ENCODE data around the gene KCNQ4. TPM values are rescaled to one million over a fixed set of nuclear protein-coding genes. Genes with fewer than 3 reads are reported as not detected.
A peak's percentile ranks its signal among the peaks of the same experiment; 100 is the strongest.

Gene KCNQ4
- total RNA-seq (1.3 and 3.7 TPM in 2 replicates), polyA plus RNA-seq (0.13 and 1.0 TPM in 2 replicates)

DNA sequence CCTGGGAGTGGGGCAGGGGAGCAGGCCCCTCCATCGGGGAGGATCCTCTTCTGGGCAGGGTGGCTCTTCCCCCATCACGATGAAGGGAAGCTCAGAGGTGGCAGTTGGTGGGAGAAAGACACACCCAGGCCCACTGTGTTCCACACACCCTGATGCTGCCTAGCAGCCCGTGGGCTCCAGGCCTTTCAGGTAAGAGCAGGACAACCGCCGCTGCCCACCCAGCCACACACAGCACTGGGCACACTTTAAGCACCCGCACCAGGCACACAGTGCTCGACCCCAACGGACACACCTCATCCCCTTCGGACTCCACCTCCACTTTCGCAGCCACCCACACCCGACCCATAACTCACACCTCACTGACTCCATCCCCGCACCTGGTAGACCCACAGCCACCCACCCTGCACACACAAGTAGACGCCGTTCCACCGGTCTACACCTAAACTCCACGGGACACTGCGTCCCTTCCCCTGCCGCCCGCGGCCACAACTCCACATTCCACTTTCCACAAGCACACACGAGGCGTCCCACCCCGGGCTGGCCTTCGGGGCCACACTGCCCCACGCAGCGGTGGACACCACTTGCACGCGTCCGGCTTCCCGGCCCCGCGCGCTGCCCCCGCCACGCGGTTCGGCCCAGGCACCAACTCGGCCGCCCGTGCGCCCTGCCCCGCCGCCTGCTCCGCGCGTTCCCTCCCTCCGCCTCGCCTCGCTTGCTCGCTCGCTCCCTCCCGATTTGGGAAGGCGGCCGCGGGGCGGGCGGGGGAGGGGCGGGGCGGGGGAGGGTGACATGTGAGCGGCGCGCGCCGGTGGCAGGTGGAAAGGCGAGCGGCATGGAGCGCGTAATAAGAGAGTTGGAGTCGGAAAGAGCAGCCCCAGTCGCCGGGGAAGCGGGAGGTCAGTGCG, at the start of gene KCNQ4:
Gene KCNQ4, plus strand, starts transcription at position 787 of the 905 bp plus-strand sequence. CDS start 307 bp downstream, outside the sequence.
- peaks cover 11% of the 10 kb centered on the region for H3K27me3 ChIP-seq
- no peaks in the 10 kb centered on the region for H3K9me3 ChIP-seq (ENCODE audit: low read depth)
- no peak within 1 kb of the TSS for H3K27ac ChIP-seq
- DNase-seq (ENCODE audit: low read depth in 1 of 2, low spot score in 1 of 2) = peak in 1 of 2 donors; percentile 79
- no peaks in the 10 kb centered on the region for H3K36me3 ChIP-seq
- peaks cover 6% of the 10 kb centered on the region for H3K4me1 ChIP-seq (ENCODE audit: low read depth)
- peak within 1 kb of the TSS; percentile 12 for H3K4me3 ChIP-seq
- TF ChIP-seq, protein P1, sequence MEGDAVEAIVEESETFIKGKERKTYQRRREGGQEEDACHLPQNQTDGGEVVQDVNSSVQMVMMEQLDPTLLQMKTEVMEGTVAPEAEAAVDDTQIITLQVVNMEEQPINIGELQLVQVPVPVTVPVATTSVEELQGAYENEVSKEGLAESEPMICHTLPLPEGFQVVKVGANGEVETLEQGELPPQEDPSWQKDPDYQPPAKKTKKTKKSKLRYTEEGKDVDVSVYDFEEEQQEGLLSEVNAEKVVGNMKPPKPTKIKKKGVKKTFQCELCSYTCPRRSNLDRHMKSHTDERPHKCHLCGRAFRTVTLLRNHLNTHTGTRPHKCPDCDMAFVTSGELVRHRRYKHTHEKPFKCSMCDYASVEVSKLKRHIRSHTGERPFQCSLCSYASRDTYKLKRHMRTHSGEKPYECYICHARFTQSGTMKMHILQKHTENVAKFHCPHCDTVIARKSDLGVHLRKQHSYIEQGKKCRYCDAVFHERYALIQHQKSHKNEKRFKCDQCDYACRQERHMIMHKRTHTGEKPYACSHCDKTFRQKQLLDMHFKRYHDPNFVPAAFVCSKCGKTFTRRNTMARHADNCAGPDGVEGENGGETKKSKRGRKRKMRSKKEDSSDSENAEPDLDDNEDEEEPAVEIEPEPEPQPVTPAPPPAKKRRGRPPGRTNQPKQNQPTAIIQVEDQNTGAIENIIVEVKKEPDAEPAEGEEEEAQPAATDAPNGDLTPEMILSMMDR (IDR thresholded peaks at IDR 0.05; ENCODE audit: low read depth, low read length) = no peak

DNA sequence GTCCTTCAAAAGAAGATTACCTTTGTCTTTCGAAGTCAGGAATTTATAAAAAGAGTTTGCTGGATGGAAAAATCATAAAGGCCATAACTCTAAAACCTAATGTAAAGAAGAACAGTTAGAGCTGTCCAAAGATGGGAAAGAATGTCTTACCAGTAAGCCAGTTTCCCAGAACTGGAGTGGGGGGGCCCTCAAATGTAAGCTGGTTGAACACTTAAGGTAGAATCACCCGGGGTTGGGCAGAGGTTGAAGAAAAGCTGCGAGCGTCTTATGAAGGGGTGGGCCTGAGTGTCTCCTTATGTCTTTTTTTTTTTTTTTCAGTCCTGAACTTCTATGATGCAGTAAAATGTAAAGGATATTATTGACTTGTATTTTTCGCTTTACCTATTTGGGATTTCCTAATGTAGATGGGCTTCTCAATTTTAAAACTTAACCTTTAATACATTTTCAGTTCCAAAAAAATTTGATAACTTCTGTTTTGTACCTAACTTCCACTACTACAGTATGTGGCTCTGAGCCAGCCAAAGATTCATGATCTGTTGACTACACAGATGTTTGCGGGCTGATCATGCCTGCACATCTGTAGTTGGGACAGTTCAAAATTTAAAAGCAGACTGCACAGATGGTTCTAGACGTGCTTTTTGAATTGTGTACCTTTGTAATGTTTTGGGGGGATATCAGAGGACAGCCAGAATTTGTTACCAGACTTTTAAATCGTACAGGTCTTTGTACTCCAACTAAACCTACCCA, 48.5 kb upstream of the KCNQ4 start:
- Histone ChIP-seq H3K9me3 (ENCODE audit: low read depth) (no peaks in the 10 kb centered on the region), H3K27me3 (no peaks in the 10 kb centered on the region), H3K27ac (no peak overlapping the region), H3K36me3 (peaks cover 15% of the 10 kb centered on the region), H3K4me3 (no peak overlapping the region), H3K4me1 (ENCODE audit: low read depth) (peaks cover 7% of the 10 kb centered on the region)
- no peak for DNase-seq (ENCODE audit: low read depth in 1 of 2, low spot score in 1 of 2)
- TF ChIP-seq, protein P1 (IDR thresholded peaks at IDR 0.05; ENCODE audit: low read depth, low read length) = no peak

DNA sequence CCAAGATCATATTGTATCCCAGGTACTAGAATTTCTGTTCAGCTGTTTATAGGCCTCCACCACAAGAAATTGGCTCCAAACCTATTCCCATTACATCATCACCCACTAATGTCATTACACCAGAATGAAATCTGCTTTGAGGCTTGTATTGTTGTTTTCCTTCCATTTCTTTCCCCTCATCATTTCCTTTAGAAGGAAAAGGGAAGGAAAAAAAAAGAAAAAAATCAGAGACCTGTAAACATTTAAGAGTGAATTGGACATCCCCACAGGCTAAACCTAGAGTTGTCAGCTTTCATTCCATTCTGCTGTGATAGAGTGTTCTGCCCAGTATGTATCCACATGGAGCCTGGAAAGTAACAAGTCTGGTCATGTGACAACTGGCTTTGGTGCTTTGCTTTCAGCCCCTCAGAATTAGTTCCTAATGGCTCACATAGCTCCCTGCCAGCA, 47.5 kb upstream of the KCNQ4 start:
- Histone ChIP-seq H3K4me1 (ENCODE audit: low read depth) (peaks cover 7% of the 10 kb centered on the region), H3K36me3 (peaks cover 26% of the 10 kb centered on the region), H3K4me3 (no peak overlapping the region), H3K9me3 (ENCODE audit: low read depth) (no peaks in the 10 kb centered on the region), H3K27me3 (no peaks in the 10 kb centered on the region), H3K27ac (peak overlapping the region; percentile 1)
- DNase-seq (ENCODE audit: low read depth in 1 of 2, low spot score in 1 of 2) = peak; percentile 54 to 70
- TF ChIP-seq, protein P1 (IDR thresholded peaks at IDR 0.05; ENCODE audit: low read depth, low read length) = no peak

DNA sequence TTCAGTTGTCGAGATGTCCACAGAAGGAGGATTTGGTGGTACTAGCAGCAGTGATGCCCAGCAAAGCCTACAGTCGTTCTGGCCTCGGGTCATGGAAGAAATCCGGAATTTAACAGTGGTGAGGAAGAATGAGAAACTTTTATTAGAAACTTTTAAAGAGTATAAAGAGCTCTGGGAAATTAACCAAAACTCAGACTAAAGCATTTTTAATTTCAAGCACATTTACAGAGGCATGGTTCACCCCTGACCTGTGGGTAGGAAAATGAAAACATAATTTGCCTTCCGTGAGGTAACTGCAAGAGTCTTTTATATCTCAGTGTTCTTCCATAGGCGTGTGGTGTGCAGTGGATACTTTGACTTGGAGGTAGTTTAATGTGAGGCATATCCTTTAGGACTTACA, 44.8 kb upstream of the KCNQ4 start:
- no peaks in the 10 kb centered on the region for H3K27me3 ChIP-seq
- no peaks in the 10 kb centered on the region for H3K9me3 ChIP-seq (ENCODE audit: low read depth)
- no peak for DNase-seq (ENCODE audit: low read depth in 1 of 2, low spot score in 1 of 2)
- peaks cover 3% of the 10 kb centered on the region for H3K4me1 ChIP-seq (ENCODE audit: low read depth)
- no peak overlapping the region for H3K4me3 ChIP-seq
- H3K27ac ChIP-seq = no peak overlapping the region
- TF ChIP-seq, protein P1 (IDR thresholded peaks at IDR 0.05; ENCODE audit: low read depth, low read length) = no peak
- peaks cover 46% of the 10 kb centered on the region for H3K36me3 ChIP-seq

DNA sequence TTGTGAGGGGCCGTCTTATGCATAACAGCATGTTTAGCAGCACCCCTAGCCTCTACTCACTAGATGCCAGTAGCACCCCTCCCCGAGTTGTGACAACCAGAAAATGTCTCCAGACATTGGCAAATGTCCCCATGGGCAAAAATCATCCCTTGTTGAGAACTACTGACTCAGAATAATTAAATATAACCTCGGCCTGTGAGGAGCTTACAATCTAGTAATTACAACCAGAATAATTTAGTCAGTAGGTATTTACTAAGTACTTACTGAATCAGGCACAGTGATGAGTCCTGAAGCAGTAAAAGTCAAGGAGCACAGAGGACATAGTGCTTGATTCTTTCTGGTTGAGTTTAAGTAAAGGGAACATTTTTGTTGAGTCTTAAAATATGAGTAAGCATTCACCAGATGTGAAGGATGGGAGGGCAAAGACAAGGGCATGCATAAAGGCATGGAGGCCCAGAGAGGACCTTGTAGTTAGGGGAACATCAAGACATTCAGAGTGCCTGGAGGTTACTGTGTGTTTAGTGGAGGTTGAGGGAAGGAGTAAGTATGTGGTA, 44.1 kb upstream of the KCNQ4 start:
- H3K9me3 ChIP-seq (ENCODE audit: low read depth) = no peaks in the 10 kb centered on the region
- peak overlapping the region; percentile 16 for H3K27ac ChIP-seq
- H3K27me3 ChIP-seq = no peaks in the 10 kb centered on the region
- no peak overlapping the region for H3K4me3 ChIP-seq
- TF ChIP-seq, protein P1 (IDR thresholded peaks at IDR 0.05; ENCODE audit: low read depth, low read length) = no peak
- H3K4me1 ChIP-seq (ENCODE audit: low read depth) = peaks cover 3% of the 10 kb centered on the region
- no peak for DNase-seq (ENCODE audit: low read depth in 1 of 2, low spot score in 1 of 2)
- H3K36me3 ChIP-seq = peaks cover 46% of the 10 kb centered on the region

Measured in cardiac muscle cell (in vitro differentiated cells and primary cell).